ENCODE results near the gene PSD4. TPM values are rescaled to one million over a fixed set of nuclear protein-coding genes. Genes with fewer than 3 reads are reported as not detected.

The PSD4 gene
- polyA plus RNA-seq, 1 of the 3 experiments (the other 2 are of a cell fraction), result 0.35 TPM

DNA sequence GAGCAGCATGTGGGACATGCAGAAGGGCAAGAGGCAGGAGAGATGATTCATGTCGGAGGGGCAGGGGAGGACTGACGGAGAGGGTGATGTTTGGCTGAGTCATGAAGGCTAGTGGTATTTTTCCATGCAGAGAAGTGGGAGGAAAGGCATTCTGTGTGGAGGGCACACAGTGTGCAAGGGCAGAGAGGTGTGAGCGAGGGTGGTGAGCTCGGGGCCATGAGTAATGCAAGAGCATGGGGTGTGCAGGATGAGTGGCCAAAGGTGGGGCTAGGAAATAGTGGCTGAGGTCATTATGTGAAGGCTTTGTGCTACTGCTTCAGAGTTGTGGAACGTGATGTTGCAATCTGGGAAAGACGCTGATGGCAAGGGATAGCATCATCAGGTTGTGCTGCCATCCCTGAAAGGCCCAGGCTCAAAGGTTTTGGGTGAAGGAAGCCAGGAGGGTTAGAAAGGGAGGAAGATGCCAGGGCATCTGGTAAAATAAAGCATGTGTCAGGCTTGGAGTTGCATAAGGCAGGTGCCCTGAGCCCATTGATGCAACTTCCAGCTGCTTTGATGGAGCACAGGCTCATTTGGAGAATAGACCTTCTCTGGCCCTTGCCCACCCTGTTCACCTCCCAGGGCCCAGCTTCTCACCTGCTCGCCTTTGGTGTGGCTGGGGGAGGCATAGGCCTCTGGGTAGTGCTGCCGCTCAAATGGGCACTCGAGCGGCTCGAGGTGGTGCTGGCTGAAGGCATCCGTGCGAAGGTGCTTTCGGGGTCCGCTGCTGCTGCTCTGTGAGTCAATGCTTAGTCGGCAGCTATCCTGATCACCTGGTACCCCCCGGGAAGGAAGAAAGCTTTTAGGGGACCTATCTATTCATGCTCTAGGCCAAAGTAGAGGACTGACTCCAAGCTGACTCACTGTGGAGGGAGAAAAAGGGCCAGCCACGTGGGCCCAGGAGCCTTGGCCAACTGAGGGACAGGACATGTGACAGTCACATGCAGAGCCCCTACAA lies 67.4 kb downstream of the PSD4 start (continued):
- TF ChIP-seq FOXM1 (IDR thresholded peaks at IDR 0.05; ENCODE audit: low read depth) (no peak), SMC3 (IDR thresholded peaks at IDR 0.05; ENCODE audit: low read depth, low read length) (no peak), MXI1 (IDR thresholded peaks at IDR 0.05; ENCODE audit: low read depth, low read length) (no peak), RFX5 (IDR thresholded peaks at IDR 0.05; ENCODE audit: low read length) (no peak), SIN3A (IDR thresholded peaks at IDR 0.05; ENCODE audit: borderline replicate concordance, low read depth, low read length) (no peak; the same call in 1 of the 2 replicates), REST (IDR thresholded peaks at IDR 0.05; ENCODE audit: low read depth, low read length) (peak; percentile 55)
- TF ChIP-seq, protein P1, sequence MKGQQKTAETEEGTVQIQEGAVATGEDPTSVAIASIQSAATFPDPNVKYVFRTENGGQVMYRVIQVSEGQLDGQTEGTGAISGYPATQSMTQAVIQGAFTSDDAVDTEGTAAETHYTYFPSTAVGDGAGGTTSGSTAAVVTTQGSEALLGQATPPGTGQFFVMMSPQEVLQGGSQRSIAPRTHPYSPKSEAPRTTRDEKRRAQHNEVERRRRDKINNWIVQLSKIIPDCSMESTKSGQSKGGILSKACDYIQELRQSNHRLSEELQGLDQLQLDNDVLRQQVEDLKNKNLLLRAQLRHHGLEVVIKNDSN (IDR thresholded peaks at IDR 0.05; ENCODE audit: borderline replicate concordance, low read depth), result 0 out of 2 replicates have a peak, but pooled peaks have one; percentile 37

DNA sequence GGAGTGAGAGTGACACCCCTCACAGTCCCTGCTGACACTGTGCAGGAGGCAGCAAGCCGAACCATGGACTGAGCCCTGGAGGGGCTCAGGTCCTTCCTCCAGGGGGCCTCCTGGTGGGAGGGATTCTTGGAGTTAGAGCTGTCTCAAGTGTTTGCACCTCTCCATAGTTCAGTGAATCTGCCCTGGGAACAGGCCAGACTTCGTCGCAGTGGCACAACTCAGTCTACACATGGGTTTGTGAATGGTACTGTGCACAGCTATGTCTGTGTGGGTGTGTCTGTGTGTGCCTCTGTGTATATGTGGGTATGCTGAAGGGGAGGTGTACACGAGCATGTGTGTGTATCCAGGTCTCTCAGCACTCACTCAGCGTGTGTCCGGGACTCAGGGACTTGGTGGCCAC lies 68.6 kb downstream of the PSD4 start:
- no peak for DNase-seq
- peaks cover 21 to 22% of the 10 kb centered on the region in 2 experiments for H3K4me1 ChIP-seq (ENCODE audit: control insufficient read depth in 1 of 2, insufficient read depth in 2 of 2, low read depth in 1 of 2, low read length in 1 of 2)
- no peaks in the 10 kb centered on the region for H4K20me1 ChIP-seq (ENCODE audit: insufficient read depth)
- H2AFZ ChIP-seq (ENCODE audit: low read depth), result no peak overlapping the region
- H3K4me3 ChIP-seq (ENCODE audit: low read depth in 2 of 2, low read length in 1 of 2), result no peak overlapping the region
- no peak overlapping the region for H3K4me2 ChIP-seq
- no peak overlapping the region for H3K27ac ChIP-seq (ENCODE audit: low read depth in 2 of 2, low read length in 1 of 2)
- ChIA-PET POLR2A (no interaction called here), CTCF (interaction anchor here (0.8 to 3.3 kb wide), 4 partner anchors 13 to 128 kb away, joined by 3 to 19 read pairs (median 4); no protein-coding TSS in a partner anchor)
- no peaks in the 10 kb centered on the region for H3K9me2 ChIP-seq
- H3K79me2 ChIP-seq (ENCODE audit: insufficient read depth), result no peaks in the 10 kb centered on the region
- 100% methylated on average over 4 of the region's 6 CpGs for WGBS (ENCODE audit: low lambda C conversion rate)
- peaks cover 6% of the 10 kb centered on the region for H3F3A ChIP-seq (replicated peaks; ENCODE audit: insufficient read depth)
- no peaks in the 10 kb centered on the region for H3K36me3 ChIP-seq (replicated peaks in 1 of 2; ENCODE audit: control insufficient read depth in 1 of 2, insufficient read depth in 2 of 2, low read length in 1 of 2)
- no peak overlapping the region for H3K9ac ChIP-seq
- no peaks in the 10 kb centered on the region for H3K27me3 ChIP-seq (ENCODE audit: insufficient read depth)
- H3K9me3 ChIP-seq, result no peaks in the 10 kb centered on the region
- TF ChIP-seq MEF2A (IDR thresholded peaks at IDR 0.05; ENCODE audit: borderline replicate concordance, low read depth), result no peak
- no peak for TF ChIP-seq SIN3A (IDR thresholded peaks at IDR 0.05; ENCODE audit: borderline replicate concordance, low read depth, low read length)
- no peak for TF ChIP-seq TEAD4 (IDR thresholded peaks at IDR 0.05; ENCODE audit: borderline replicate concordance, insufficient read depth)
- no peak for TF ChIP-seq EP300 (IDR thresholded peaks at IDR 0.05; ENCODE audit: borderline replicate concordance in 1 of 2, low read depth in 1 of 2, low read length in 1 of 2)
- no peak for TF ChIP-seq EZH2phosphoT487 (IDR thresholded peaks at IDR 0.05; ENCODE audit: borderline replicate concordance, low read depth)
- TF ChIP-seq, protein P2, sequence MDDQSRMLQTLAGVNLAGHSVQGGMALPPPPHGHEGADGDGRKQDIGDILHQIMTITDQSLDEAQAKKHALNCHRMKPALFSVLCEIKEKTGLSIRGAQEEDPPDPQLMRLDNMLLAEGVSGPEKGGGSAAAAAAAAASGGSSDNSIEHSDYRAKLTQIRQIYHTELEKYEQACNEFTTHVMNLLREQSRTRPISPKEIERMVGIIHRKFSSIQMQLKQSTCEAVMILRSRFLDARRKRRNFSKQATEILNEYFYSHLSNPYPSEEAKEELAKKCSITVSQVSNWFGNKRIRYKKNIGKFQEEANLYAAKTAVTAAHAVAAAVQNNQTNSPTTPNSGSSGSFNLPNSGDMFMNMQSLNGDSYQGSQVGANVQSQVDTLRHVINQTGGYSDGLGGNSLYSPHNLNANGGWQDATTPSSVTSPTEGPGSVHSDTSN (IDR thresholded peaks at IDR 0.05), result no peak
- TF ChIP-seq ZBTB33 (IDR thresholded peaks at IDR 0.05; ENCODE audit: borderline replicate concordance, low read depth), result no peak
- TF ChIP-seq, protein P3, sequence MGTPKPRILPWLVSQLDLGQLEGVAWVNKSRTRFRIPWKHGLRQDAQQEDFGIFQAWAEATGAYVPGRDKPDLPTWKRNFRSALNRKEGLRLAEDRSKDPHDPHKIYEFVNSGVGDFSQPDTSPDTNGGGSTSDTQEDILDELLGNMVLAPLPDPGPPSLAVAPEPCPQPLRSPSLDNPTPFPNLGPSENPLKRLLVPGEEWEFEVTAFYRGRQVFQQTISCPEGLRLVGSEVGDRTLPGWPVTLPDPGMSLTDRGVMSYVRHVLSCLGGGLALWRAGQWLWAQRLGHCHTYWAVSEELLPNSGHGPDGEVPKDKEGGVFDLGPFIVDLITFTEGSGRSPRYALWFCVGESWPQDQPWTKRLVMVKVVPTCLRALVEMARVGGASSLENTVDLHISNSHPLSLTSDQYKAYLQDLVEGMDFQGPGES (IDR thresholded peaks at IDR 0.05; ENCODE audit: low read depth, low read length), result no peak
- TF ChIP-seq CHD2 (IDR thresholded peaks at IDR 0.05; ENCODE audit: low read length, partially characterized antibody), result no peak
- no peak for TF ChIP-seq POLR2AphosphoS5 (IDR thresholded peaks at IDR 0.05; ENCODE audit: low read depth, low read length)
- no peak for TF ChIP-seq GABPA (IDR thresholded peaks at IDR 0.05; ENCODE audit: low read depth)
- no peak for TF ChIP-seq FOXJ3 (CRISPR knock-in tag; IDR thresholded peaks at IDR 0.05)
- no peak for TF ChIP-seq SMC3 (IDR thresholded peaks at IDR 0.05; ENCODE audit: low read depth, low read length)

All from SK-N-SH (cell line).